ENCODE measurements around the gene NECTIN2.

- no peak for TF ChIP-seq POLR2AphosphoS5 (IDR thresholded peaks at IDR 0.05)
- TF ChIP-seq CTCF (IDR thresholded peaks at IDR 0.05), result no peak
- TF ChIP-seq EP300 (IDR thresholded peaks at IDR 0.05), result no peak
Measured at GRCh38 chr19:44875666-44876451, 29.8 kb downstream of the NECTIN2 start.

All from stomach (tissue), 4 donors.